ENCODE results near the gene GSTM3.
"Not testable (repeated sequence)": the region's sequence is repeated elsewhere in the genome, so short reads cannot be mapped to it uniquely, and the experiment has no call there.

GSTM3 gene

GRCh38 chr1:109760581-109761226, 19.9 kb upstream of the GSTM3 start:
- DNase-seq (ENCODE audit: low read depth) = no peak
- TF ChIP-seq CTCF (IDR thresholded peaks at IDR 0.05; ENCODE audit: control insufficient read depth, extremely low read depth, insufficient read depth) = no peak

GRCh38 chr1:109759513-109760334, 18.9 kb upstream of the GSTM3 start:
- no peak for DNase-seq (ENCODE audit: low read depth)
- no peak for TF ChIP-seq CTCF (IDR thresholded peaks at IDR 0.05; ENCODE audit: control insufficient read depth, extremely low read depth, insufficient read depth)
- no peak overlapping the region for H3K4me3 ChIP-seq (ENCODE audit: low read depth, low read length)

More at GRCh38 chr1:109760581-109761226, 19.9 kb upstream of the GSTM3 start:
- H3K4me3 ChIP-seq (ENCODE audit: low read depth, low read length) = no peak overlapping the region

- TF ChIP-seq CTCF (IDR thresholded peaks at IDR 0.05; ENCODE audit: control insufficient read depth, extremely low read depth, insufficient read depth) = no peak
- H3K4me3 ChIP-seq (ENCODE audit: low read depth, low read length) = no peak overlapping the region
- DNase-seq (ENCODE audit: low read depth) = no peak
These were observed 17.3 kb upstream of the GSTM3 start for GRCh38 chr1:109757936-109758786.

- no peak overlapping the region for H3K4me3 ChIP-seq (ENCODE audit: low read depth, low read length)
- TF ChIP-seq CTCF (IDR thresholded peaks at IDR 0.05; ENCODE audit: control insufficient read depth, extremely low read depth, insufficient read depth) = no peak
- no peak for DNase-seq (ENCODE audit: low read depth)
These were observed 16.1 kb upstream of the GSTM3 start for GRCh38 chr1:109756848-109757521.

- not testable (repeated sequence) for H3K4me3 ChIP-seq (ENCODE audit: low read depth, low read length); DNase-seq (ENCODE audit: low read depth)
These were observed 15.5 kb upstream of the GSTM3 start for GRCh38 chr1:109756325-109756724.

GRCh38 chr1:109754738-109755137, 13.9 kb upstream of the GSTM3 start:
- TF ChIP-seq CTCF (IDR thresholded peaks at IDR 0.05; ENCODE audit: control insufficient read depth, extremely low read depth, insufficient read depth) = no peak
- no peak for DNase-seq (ENCODE audit: low read depth)
- H3K4me3 ChIP-seq (ENCODE audit: low read depth, low read length) = no peak overlapping the region
